ENCODE results near the gene ALLC.
"Not testable (repeated sequence)": the region's sequence is repeated elsewhere in the genome, so short reads cannot be mapped to it uniquely, and the experiment has no call there.

ALLC gene

GRCh38 chr2:3657881-3658280, at the start of gene ALLC:
Gene ALLC (plus strand): TSS chr2:3658200. CDS start chr2:3671158, 12,958 bp downstream.
- no peak for DNase-seq

- no peak for DNase-seq
These were observed 49.4 kb upstream of the ALLC start for GRCh38 chr2:3608373-3609278.

- not testable (repeated sequence) for DNase-seq
These were observed 48.7 kb upstream of the ALLC start for GRCh38 chr2:3609279-3609673.

- no peak for DNase-seq
These were observed 47.6 kb upstream of the ALLC start for GRCh38 chr2:3610415-3610814.

GRCh38 chr2:3610881-3611505, 47.0 kb upstream of the ALLC start:
- no peak for DNase-seq

GRCh38 chr2:3611589-3611988, 46.4 kb upstream of the ALLC start:
- DNase-seq, result no peak

GRCh38 chr2:3612639-3613523, 45.1 kb upstream of the ALLC start:
- DNase-seq, result no peak

GRCh38 chr2:3613524-3613905, 44.5 kb upstream of the ALLC start:
- DNase-seq, result no peak

GRCh38 chr2:3614743-3615142, 43.3 kb upstream of the ALLC start:
- DNase-seq, result not testable (repeated sequence)

- DNase-seq, result not testable (repeated sequence)
These were observed 42.3 kb upstream of the ALLC start for GRCh38 chr2:3615541-3616200.

GRCh38 chr2:3616435-3617197, 41.4 kb upstream of the ALLC start:
- DNase-seq, result not testable (repeated sequence)

- no peak for DNase-seq
These were observed 40.7 kb upstream of the ALLC start for GRCh38 chr2:3617198-3617890.

- DNase-seq, result no peak
These were observed 39.6 kb upstream of the ALLC start for GRCh38 chr2:3618367-3618766.

GRCh38 chr2:3619033-3619432, 39.0 kb upstream of the ALLC start:
- DNase-seq, result no peak

GRCh38 chr2:3619661-3620060, 38.3 kb upstream of the ALLC start:
- DNase-seq, result not testable (repeated sequence)

GRCh38 chr2:3620834-3621233, 37.2 kb upstream of the ALLC start:
- DNase-seq, result no peak

- no peak for DNase-seq
These were observed 35.0 kb upstream of the ALLC start for GRCh38 chr2:3622967-3623366.

- peak; percentile 36 for DNase-seq
These were observed 33.8 kb upstream of the ALLC start for GRCh38 chr2:3624059-3624794.

GRCh38 chr2:3625186-3625585, 32.8 kb upstream of the ALLC start:
- DNase-seq, result no peak

GRCh38 chr2:3626118-3626811, 31.7 kb upstream of the ALLC start:
- DNase-seq, result no peak
